HUES48 (cell line): Measurements from ENCODE around the gene ZNF473.

Experiments used
- H3K27ac ChIP-seq: one replicate; pipeline ENCODE4 v1.7.0; 2013; ENCODE audit warnings: low read depth, low read length, inconsistent platforms
- H3K27me3 ChIP-seq: 2 replicates; pipeline ENCODE4 v1.6.1; 2013; ENCODE audit warnings: mild to moderate bottlenecking, low read length; ENCODE audit not compliant: control insufficient read depth, insufficient read depth
- H3K36me3 ChIP-seq: 2 replicates; pipeline ENCODE4 v1.6.1; 2013; ENCODE audit warnings: low read length; ENCODE audit not compliant: control insufficient read depth, insufficient read depth
- H3K4me1 ChIP-seq: 2 replicates; pipeline ENCODE4 v1.6.1; 2013; ENCODE audit warnings: mild to moderate bottlenecking, low read length; ENCODE audit not compliant: control insufficient read depth, insufficient read depth
- H3K4me3 ChIP-seq: 2 replicates; pipeline ENCODE4 v1.5.1; 2013; ENCODE audit warnings: mild to moderate bottlenecking, low read depth, low read length
- H3K9ac ChIP-seq: 2 replicates; pipeline ENCODE4 v1.6.1; 2013; ENCODE audit warnings: mild to moderate bottlenecking, low read depth, low read length, moderate library complexity
- H3K9me3 ChIP-seq: 2 replicates; pipeline ENCODE4 v1.6.1; 2013; ENCODE audit warnings: low read length; ENCODE audit not compliant: control insufficient read depth, insufficient read depth

The ZNF473 gene

GRCh38 chr19:50003810-50004419 is 21.9 kb upstream of the ZNF473 start:
- Histone ChIP-seq H3K36me3 (peaks cover 36% of the 10 kb centered on the region), H3K9me3 (no peaks in the 10 kb centered on the region), H3K4me3 (no peak overlapping the region), H3K9ac (no peak overlapping the region), H3K27ac (no peak overlapping the region), H3K27me3 (no peaks in the 10 kb centered on the region), H3K4me1 (no peaks in the 10 kb centered on the region)

DNA sequence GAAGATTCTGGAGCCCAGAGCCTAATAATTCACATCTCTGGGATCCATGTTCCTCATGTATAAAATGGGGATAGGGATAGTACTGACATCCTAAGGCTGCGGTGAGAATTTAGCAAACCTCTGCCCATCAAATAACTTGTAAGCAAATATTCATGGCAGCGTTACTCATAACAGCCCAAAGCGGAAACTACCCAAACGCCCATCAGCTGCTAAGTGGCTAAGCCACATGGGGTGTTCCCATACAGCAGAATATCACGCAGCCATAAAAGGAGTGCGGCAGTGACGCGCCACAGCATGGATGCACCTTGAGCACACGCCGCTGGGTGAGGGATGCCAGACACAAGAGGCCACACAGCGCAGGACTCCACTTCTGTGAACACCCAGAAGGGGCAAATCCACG is 20.4 kb upstream of the ZNF473 start:
- H3K27ac ChIP-seq, result no peak overlapping the region
- no peaks in the 10 kb centered on the region for H3K27me3 ChIP-seq
- H3K9ac ChIP-seq, result no peak overlapping the region
- no peaks in the 10 kb centered on the region for H3K4me1 ChIP-seq
- H3K4me3 ChIP-seq, result no peak overlapping the region
- H3K9me3 ChIP-seq, result no peaks in the 10 kb centered on the region
- H3K36me3 ChIP-seq, result peaks cover 28% of the 10 kb centered on the region

DNA sequence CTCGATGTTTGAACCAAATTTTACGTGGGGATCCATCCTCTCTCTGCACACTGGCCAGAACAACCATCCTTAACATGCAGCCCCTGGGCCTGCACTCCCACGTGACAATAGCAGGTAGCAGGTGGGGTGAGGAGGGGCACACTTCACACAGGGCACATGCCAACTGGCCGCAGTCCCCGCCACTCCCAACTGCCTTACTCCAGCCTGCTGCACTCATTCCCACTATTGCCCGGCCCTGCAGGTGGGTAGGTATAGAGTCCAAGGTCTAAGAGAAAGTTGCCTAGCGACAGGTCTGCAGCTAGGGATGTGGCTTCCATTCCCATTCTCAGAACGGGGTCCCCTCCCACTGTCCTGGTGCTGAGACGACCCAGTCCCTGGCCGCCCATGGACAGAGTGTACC is 18.6 kb upstream of the ZNF473 start:
- Histone ChIP-seq H3K4me3 (no peak overlapping the region), H3K4me1 (no peaks in the 10 kb centered on the region), H3K9me3 (no peaks in the 10 kb centered on the region), H3K27ac (no peak overlapping the region), H3K36me3 (peaks cover 23% of the 10 kb centered on the region), H3K27me3 (no peaks in the 10 kb centered on the region), H3K9ac (no peak overlapping the region)

DNA sequence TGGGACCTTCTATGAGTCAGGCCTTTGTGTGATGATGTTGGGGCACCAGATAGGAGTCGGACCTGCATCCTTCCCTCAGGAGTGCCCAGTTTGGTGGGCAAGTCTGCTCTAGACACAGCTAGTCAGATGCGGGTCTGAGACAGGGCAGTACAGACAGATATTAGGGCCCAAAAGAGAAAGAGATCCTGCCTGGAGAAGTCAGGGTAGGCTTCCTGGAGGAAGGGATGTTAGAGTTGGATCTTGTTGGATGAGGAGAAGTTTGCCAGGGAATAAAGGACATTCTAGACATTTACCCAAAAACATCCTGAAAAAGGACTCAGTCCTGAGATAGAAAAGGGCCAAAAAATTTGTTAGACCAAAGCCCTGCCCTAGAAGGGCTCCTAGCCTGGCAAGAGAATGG is 17.9 kb upstream of the ZNF473 start:
- no peaks in the 10 kb centered on the region for H3K9me3 ChIP-seq
- H3K36me3 ChIP-seq, result peaks cover 24% of the 10 kb centered on the region
- no peak overlapping the region for H3K27ac ChIP-seq
- H3K9ac ChIP-seq, result no peak overlapping the region
- H3K4me3 ChIP-seq, result no peak overlapping the region
- no peaks in the 10 kb centered on the region for H3K4me1 ChIP-seq
- no peaks in the 10 kb centered on the region for H3K27me3 ChIP-seq

DNA sequence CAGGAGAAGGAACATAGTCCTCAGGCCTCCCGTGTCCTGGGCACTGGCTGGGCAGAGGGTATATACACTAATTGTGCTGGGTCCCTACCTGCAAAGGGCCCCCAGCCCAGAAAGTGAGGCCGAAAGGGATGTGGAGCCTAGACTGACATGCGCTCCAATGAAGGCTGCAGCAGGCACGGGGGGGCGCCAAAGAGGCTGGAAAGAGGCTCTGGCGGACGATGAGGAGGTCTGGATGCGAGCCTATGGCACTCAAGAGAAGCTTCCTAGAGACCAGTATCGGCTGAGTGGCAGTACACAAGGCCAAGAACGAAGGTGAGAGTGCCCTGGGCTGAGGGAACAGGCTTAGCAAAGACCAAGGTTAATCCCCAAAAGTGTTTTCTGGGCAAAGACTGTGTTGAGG is 17.3 kb upstream of the ZNF473 start:
- no peaks in the 10 kb centered on the region for H3K4me1 ChIP-seq
- H3K36me3 ChIP-seq, result peaks cover 26% of the 10 kb centered on the region
- no peaks in the 10 kb centered on the region for H3K9me3 ChIP-seq
- no peak overlapping the region for H3K9ac ChIP-seq
- no peaks in the 10 kb centered on the region for H3K27me3 ChIP-seq
- no peak overlapping the region for H3K4me3 ChIP-seq
- H3K27ac ChIP-seq, result no peak overlapping the region

DNA sequence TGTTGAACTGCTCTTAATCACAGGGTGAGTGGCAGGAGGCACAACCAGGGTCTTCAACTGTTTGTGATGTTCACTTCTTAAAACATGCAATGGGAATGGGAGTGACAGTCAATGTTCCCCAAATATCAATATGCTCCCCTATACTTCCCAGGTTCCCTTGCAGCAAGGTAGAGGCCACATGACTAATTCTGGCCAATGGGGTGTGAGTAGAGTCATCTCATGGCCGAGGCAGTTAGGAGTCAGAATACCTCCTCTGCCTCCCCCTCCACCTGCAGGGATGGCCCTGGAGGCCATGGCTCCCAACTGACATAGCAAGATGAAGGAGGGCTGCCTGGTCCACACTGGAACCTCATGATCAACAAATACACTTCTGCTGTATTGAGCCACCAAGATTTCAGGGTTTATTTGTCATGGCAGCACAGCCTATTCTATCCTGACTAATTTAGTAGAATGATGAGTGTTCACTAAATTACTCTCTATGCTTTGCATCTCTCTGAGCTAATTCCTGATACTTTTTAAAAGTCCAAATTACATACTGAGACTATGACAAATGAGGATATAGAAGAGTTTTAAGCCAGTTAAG is 9.5 kb upstream of the ZNF473 start:
- no peak overlapping the region for H3K27ac ChIP-seq
- peaks cover 44% of the 10 kb centered on the region for H3K36me3 ChIP-seq
- H3K4me1 ChIP-seq, result no peaks in the 10 kb centered on the region
- H3K27me3 ChIP-seq, result no peaks in the 10 kb centered on the region
- no peak overlapping the region for H3K9ac ChIP-seq
- H3K4me3 ChIP-seq, result no peak overlapping the region
- H3K9me3 ChIP-seq, result no peaks in the 10 kb centered on the region

- Histone ChIP-seq H3K4me3 (no peak overlapping the region), H3K36me3 (peaks cover 19% of the 10 kb centered on the region), H3K9me3 (no peaks in the 10 kb centered on the region), H3K27ac (no peak overlapping the region), H3K9ac (no peak overlapping the region), H3K4me1 (0 out of 2 replicates have a peak, but pooled peaks cover 6% of the 10 kb centered on the region), H3K27me3 (no peaks in the 10 kb centered on the region)
Measured at GRCh38 chr19:50020481-50020880, 5.3 kb upstream of the ZNF473 start.

GRCh38 chr19:50022823-50023222 is 3.0 kb upstream of the ZNF473 start:
- Histone ChIP-seq H3K9me3 (no peaks in the 10 kb centered on the region), H3K36me3 (peaks cover 6% of the 10 kb centered on the region; the same call in 1 of the 2 replicates), H3K27ac (no peak overlapping the region), H3K4me1 (0 out of 2 replicates have a peak, but pooled peaks cover 6% of the 10 kb centered on the region), H3K27me3 (no peaks in the 10 kb centered on the region), H3K9ac (no peak overlapping the region), H3K4me3 (no peak overlapping the region)

DNA sequence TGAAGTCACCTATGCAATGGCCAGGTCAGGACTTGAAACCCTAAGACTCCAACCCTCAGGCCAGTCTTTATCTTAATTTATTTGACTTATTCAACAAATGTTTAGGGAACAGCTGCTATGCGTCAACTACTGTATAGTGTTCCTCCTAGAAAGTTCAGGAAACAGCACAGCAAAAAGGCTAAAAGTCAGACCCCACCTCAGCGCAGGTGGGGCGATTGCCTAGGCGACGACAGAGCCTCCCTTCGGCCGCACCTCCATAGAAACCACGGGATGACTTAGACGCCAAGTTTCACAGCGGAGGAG is 1.1 kb upstream of the ZNF473 start:
- H3K27me3 ChIP-seq, result no peaks in the 10 kb centered on the region
- peak overlapping the region; percentile 76 for H3K4me3 ChIP-seq
- H3K36me3 ChIP-seq, result peaks cover 3% of the 10 kb centered on the region; the same call in 1 of the 2 replicates
- no peaks in the 10 kb centered on the region for H3K9me3 ChIP-seq
- H3K27ac ChIP-seq, result peak overlapping the region; percentile 80
- peak overlapping the region; percentile 50 for H3K9ac ChIP-seq
- 0 out of 2 replicates have a peak, but pooled peaks cover 6% of the 10 kb centered on the region for H3K4me1 ChIP-seq

DNA sequence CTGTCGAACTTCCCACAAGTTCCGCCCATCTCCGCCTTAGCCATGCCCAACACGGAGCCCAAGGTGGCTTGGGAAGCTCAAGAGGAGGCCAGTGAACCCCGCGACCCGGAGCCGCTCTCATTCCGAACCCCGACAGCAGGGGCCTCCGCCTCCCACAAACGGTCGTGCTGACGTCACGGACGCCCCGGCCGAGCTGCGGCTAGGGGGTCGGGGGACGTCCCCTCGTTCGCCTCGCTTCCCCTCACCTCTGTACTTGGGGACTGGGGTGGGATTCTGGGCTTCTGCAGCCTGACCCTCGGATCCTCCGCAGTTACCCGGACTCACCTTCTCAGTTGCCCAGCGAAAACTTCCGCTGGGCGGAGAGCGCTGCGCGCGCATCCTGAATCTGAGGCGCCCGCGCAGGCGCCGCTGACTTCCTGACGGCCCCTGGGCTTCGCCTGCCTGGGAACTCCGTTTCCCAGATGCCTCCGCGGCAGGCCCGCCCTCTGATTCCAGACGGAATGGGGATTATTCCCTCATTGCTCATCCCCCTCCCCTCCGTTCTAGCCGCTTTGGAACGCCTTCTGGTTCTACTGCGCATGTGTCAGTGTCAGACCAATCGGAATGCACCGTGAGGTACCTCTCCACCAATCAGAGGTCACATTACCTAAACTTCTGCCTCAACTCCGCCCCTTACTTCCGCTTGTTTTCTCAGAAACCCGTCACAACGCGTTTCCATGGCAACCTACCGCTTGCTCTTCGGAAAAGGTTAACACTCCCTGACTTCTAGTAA is 597 bp upstream of the ZNF473 start, which contains the start of gene VRK3:
VRK3 (minus strand) TSS at position 351 of the 772 bp plus-strand sequence. CDS start 9,210 bp downstream, outside the sequence.
- Histone ChIP-seq H3K4me3 (peak within 1 kb of the TSS; percentile 76), H3K27ac (peak within 1 kb of the TSS; percentile 80), H3K9me3 (no peaks in the 10 kb centered on the region), H3K36me3 (peaks cover 3% of the 10 kb centered on the region; the same call in 1 of the 2 replicates), H3K4me1 (0 out of 2 replicates have a peak, but pooled peaks cover 6% of the 10 kb centered on the region), H3K9ac (peak within 1 kb of the TSS; percentile 50), H3K27me3 (no peaks in the 10 kb centered on the region)

GRCh38 chr19:50026550-50026906 is 723 bp downstream of the ZNF473 start:
- Histone ChIP-seq H3K27me3 (no peaks in the 10 kb centered on the region), H3K4me1 (0 out of 2 replicates have a peak, but pooled peaks cover 6% of the 10 kb centered on the region), H3K9me3 (no peaks in the 10 kb centered on the region), H3K27ac (no peak overlapping the region), H3K9ac (no peak overlapping the region), H3K36me3 (peaks cover 11% of the 10 kb centered on the region), H3K4me3 (peak overlapping the region; percentile 75; the same call in 1 of the 2 replicates)
